GM18502 (cell line): ENCODE data around the gene HOXC11.

Experiments
- ATAC-seq: cut with Tn5 transposase; IDR thresholded peaks from one replicate; pipeline ENCODE4 v1.9.1; 2021; ENCODE audit warnings: mild to moderate bottlenecking; ENCODE audit not compliant: unreplicated experiment, poor library complexity

The HOXC11 gene

GRCh38 chr12:53941750-53942149 lies 31.2 kb upstream of the HOXC11 start:
- no peak for ATAC-seq

- ATAC-seq = no peak
These were observed 30.4 kb upstream of the HOXC11 start for GRCh38 chr12:53942467-53942997.

- ATAC-seq = no peak
These were observed 28.7 kb upstream of the HOXC11 start for GRCh38 chr12:53944209-53944608.

GRCh38 chr12:53944907-53945847 lies 27.7 kb upstream of the HOXC11 start:
- ATAC-seq = no peak

GRCh38 chr12:53947743-53948142 lies 25.2 kb upstream of the HOXC11 start:
- ATAC-seq = no peak

GRCh38 chr12:53948650-53949593 lies 24.0 kb upstream of the HOXC11 start:
- ATAC-seq = no peak

GRCh38 chr12:53949631-53950436 lies 23.1 kb upstream of the HOXC11 start:
- ATAC-seq = no peak

GRCh38 chr12:53950437-53950773 lies 22.5 kb upstream of the HOXC11 start:
- no peak for ATAC-seq

GRCh38 chr12:53950789-53951576 lies 21.9 kb upstream of the HOXC11 start:
- ATAC-seq = no peak

- no peak for ATAC-seq
These were observed 21.2 kb upstream of the HOXC11 start for GRCh38 chr12:53951577-53952334.

GRCh38 chr12:53952335-53952694 lies 20.6 kb upstream of the HOXC11 start:
- no peak for ATAC-seq

GRCh38 chr12:53952871-53953734 lies 19.8 kb upstream of the HOXC11 start:
- ATAC-seq = no peak

GRCh38 chr12:53953831-53954693 lies 18.9 kb upstream of the HOXC11 start:
- ATAC-seq = no peak

- ATAC-seq = no peak
These were observed 18.3 kb upstream of the HOXC11 start, which contains the start of gene HOXC12 for GRCh38 chr12:53954694-53955035. Gene HOXC12 (plus strand): TSS chr12:53954903. CDS start chr12:53954930, 27 bp downstream.

- ATAC-seq = no peak
These were observed 17.7 kb upstream of the HOXC11 start for GRCh38 chr12:53955036-53955775.

GRCh38 chr12:53955776-53956250 lies 17.1 kb upstream of the HOXC11 start:
- no peak for ATAC-seq
